ENCODE measurements around the gene TEKT2.

Gene TEKT2

DNA sequence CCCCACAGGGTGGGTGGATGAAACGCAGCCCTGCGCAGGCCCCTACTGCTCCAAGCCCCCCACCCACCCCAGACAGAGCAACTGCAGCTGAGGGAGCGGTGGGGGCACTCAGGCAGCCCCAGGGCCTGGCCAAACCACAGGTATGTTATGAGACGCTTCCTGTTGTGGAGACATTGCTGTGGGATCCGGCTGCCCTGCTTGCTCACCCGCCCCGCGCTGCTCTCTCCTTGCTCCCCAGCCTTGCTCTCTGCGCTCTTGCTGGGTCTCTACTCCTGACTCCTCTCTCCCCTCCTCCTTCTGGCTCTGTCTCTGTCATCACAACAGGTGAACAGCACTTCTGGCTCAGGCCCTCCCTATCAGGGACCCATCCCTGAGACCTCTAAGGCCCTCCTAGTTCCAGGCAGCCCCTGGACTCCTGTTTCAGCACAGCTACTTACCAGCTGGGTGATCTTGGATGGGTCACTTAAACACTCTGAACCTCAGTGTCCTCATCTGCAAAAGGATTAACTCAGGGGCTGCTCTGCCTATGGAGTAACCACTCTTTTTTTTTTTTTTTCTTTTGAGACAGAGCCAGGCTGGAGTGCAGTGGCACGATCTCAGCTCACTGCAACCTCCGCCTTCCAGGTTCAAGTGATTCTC, 25.3 kb downstream of the TEKT2 start:
- DNase-seq: peak; percentile 35

DNA sequence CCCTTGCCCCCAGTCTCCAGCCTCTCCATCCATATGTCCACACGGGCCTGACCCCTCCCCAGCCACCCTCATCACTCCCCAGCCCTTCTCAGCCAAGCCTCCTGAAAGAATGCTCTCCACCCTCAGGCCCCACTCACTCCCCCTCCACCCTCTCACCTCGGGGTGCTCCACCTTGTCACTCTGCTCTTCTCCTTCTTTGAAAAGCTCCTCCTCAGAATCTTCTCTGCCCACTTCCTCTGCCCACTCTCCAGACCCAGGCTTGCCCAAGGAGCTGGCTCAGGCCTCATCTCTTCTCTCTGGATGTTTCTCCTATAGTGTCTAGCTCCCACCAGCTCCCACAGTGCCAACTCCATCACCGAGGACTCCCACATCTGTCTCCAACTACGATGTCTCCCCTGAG, 27.3 kb downstream of the TEKT2 start:
- no peak for DNase-seq

DNA sequence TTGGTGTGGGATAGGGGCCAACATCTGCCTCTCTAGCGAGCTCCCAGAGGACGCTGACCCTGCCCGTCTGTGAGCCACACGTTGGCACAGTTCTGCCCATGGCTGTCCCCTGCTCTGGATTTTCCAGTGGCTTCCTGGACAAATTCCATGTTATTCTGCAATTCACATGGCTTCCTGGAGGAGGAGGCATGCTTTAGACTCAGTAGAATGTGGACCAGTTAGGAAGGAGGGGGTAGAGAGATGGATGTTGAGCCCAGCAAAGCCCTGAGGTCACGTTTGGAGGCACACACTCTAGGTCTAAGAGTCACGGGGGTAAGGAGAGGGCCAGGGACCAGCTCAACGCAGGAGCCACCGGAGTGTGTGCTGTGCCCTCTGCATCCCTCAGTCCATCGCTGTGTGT, 28.9 kb downstream of the TEKT2 start:
- DNase-seq: no peak

DNA sequence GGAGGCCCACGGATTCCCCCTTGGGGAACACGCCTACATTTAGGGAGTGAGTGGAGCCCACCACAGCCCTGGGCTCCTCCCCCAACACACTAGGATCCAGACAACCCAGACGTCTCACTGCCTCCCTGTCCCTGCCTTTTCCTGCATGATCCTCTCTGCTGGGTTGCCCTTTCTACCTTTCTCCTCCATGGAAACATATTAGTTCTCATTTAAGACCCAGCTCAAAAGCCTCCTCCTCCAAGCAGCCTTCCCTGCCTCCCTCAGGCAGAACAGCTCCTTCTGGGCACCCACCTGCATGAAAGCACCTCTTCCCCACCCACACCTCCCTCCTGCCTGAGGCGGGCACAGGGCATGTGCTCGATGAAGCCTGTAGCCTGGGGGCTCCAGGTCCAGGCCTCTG, 30.5 kb downstream of the TEKT2 start:
- no peak for DNase-seq

DNA sequence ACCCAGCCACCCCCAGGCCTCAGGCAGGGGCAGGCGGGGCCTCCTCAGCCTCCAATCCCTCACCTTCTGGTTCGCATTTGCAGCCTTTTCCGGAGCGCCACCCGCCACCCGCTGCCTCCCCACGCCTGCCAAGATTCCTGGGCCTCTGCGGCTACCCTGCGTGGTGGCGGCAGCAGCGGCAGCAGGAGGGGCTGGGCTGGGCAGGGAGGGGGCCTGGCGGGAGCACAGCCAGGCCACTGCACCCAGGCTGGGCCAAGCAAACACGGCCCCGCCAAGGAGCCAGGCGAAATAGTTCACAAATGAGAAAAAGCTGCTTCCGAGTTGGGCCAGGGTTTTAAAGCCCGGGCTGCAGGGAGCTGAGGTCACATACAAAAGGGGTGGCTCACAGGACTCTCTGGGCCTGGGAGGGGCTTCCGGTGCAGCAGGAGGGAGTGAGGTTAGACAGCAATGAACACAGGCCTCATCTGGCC, 31.3 kb downstream of the TEKT2 start:
- DNase-seq: no peak

- DNase-seq: no peak
Observed at GRCh38 chr1:36115931-36116330, 32.0 kb downstream of the TEKT2 start.

GRCh38 chr1:36116901-36117300, 33.0 kb downstream of the TEKT2 start:
- DNase-seq: no peak

GRCh38 chr1:36118447-36119204, 34.7 kb downstream of the TEKT2 start:
- no peak for DNase-seq

DNA sequence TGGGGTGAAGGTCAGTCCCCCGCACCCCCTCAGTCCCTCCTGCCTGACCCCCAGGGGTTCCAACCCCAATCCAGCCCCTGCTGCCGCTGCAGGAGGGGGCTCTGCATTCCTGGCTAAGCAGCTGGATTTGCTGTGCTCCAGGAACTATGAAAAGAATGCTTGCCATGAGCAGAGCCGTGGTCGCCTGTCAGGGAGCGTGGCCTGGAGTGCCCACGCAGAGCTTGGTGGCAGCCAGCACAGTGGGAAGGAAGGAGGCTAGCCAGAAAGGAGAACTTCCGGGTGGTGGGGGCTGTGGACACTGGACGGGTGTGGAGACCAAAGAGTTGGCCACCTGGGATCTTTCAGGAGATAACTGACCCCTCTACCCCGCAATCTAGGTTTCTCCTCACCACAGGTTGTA, 35.6 kb downstream of the TEKT2 start:
- no peak for DNase-seq

- DNase-seq: no peak
Observed at GRCh38 chr1:36122062-36123030, 38.5 kb downstream of the TEKT2 start.

DNA sequence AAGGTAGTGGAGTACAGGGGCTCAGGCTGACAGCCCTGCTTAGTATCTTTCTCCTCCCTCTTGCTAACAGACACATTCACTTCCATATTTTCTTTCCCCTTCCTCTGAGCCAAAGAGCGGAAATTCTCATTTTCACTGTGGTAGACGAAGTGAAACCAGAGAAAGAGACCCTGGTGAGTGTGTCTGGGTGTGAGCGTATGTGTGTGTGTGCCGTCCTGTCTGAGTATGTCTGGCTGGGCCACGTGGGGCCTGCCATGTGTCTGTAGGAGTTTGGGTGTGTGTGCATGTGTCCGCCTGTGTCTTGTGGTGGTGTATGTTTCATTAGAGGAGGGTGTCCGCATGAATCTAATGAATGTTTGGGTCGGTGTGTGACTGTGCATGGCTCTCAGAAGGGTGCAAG, 39.5 kb downstream of the TEKT2 start:
- no peak for DNase-seq

DNA sequence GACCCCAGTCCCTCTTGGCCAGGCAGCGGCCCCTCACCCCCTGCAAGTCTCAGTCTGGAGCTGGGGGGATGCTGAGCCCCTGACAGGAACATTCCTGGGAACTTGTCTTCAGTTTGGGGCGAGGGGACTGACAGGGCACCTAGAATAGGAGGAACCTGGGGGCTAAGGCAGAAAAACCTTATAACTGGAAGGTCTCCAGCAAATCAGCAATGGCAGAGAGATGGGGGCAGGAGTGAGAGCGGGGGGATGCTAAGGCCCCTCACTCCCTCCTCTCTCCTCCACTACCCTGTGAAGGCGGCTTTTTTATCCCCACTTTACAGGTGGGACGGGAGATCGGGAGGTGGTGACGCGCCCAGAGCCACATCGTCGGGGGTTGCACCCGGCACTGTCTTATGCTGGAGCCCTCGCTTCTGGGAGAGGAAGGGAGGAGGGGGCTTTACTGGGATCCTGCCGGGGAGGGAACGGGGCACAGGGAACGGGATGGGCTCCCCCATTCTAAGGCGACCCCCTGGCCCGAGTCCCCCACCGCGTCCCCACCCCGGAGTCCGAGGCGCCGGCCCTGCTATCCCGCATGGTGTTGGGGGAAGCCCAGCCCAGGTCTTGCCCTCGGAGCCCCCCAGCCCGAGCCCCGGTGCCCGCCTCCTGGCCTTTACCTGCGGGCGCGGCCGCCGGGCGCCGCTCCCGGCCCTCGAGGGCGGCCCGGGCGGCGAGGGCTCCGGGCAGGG, 40.7 kb downstream of the TEKT2 start:
- no peak for DNase-seq

- no peak for DNase-seq
Observed at GRCh38 chr1:36125129-36125991, 41.5 kb downstream of the TEKT2 start, which contains the start of gene COL8A2. Gene COL8A2, minus strand, starts transcription at chr1:36125222. Its CDS starts 24,980 bp downstream, at chr1:36100242.

DNA sequence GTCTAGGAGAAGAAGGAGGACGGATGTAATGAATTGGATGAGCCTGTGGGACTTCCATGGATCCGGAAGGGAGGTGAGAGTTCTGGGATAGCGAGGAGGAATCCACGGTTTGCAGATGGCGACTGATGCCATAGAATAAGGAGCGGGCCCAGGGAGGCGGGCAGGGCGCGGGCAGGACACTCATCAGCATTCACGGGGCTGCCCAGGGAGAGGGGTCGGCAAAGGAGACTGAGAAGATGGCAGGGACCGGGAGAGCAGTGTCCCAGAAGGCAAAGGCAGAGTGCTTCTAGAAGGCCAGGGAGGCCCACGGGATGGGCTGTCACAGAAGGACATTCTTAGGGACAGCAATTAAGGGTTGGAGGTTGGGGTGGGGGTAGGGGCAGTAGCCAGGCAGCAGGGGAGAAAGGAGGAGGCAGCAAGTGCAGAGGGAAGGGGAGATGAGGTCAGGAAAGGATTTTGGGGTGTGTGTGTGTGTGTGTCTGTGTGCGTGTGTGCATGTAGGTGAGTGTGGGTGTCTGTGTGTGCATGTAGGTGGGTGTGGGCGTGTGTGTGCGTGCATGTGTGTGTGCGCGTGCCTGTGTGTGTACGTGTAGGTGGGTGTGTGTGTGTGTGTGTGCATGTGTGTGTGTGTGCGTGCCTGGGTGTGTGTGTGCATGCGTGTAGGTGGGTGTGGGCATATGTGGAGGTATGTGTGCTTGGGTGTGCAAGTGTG, 42.3 kb downstream of the TEKT2 start:
- DNase-seq: no peak

DNA sequence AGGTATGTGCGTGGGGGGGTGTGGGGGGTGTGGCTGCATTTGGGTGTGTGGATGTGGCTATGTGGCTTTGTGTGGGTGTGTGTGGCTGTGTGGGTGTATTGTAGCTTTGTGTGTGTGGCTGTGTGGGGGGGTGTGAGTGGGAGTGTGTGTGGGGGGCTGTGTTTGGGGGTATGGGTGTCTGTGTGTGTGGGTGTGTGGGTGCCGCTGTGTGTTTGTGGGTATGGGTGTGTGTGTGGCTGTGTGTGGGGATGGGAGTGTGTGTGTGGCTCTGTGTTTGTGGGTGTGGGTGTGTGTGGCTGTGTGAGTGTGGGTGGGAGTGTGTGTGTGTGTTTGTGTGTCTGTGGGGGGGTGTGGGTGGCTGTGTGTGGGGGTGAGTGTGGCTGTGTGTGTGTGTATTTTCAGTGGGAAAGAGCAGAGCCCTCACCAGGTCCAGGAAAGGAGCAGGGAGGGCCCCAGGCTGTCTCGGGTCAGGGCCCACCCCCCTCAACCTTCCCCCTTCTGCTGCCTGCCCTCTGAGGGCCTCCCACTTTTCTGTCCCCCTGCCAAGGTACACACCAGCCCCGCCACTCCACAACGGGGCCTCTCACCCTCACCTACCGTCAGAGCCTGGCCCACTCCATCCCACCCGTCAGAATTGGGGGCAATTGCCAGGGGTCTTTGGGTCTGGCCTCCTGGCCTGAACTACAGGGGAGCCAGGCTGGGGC, 43.1 kb downstream of the TEKT2 start:
- DNase-seq: no peak

DNA sequence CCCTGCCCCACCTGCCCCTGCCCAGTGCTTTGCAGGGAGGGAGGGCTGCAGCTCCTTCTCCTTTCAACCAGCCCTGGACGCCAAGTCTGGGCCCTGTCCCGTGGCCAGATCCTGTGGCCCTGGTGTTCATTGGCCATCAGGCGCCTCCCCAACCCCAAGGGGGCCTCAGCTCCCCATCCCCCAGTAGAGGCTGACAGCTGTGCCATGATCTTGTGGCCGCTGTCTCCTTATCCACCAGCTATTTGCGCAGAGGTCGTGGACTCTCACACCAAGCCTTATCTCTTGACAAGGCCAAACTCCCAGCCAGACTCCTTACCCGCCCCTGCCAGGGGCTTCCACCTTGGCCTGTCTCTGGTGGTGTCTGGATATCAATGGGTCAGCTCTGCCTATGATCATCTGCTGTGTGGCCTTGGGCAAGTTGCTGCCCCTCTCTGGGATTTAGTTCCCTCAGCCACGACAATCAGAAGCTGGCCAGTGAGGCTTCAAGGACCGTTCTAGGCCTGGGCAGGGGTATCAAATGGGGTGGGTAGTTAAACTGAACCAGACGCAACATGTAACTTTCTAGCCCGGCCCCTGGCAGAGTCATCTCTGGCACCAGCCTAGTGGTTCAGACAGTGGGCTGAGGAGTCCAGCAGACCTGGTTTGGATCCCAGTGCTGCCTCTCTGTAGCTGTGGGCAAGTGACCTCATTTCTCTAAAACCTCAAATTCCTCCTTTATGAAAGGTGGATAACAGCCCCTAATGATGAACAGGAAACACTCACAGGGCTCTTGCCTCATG, 44.4 kb downstream of the TEKT2 start:
- no peak for DNase-seq

DNA sequence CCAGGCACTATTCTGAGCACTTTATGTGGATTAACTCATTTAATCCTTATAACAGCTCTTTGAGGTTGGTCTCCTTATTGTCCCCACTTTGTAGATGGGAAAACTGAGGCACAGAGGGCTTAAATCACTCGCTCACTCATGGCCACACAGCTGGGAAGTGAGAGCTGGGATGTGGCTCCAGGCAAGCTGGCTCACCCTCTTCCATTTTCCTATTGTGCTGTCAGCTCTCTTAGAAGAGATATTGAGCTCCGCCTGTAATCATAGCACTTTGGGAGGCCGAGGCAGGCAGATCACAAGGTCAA, 45.0 kb downstream of the TEKT2 start:
- no peak for DNase-seq

DNA sequence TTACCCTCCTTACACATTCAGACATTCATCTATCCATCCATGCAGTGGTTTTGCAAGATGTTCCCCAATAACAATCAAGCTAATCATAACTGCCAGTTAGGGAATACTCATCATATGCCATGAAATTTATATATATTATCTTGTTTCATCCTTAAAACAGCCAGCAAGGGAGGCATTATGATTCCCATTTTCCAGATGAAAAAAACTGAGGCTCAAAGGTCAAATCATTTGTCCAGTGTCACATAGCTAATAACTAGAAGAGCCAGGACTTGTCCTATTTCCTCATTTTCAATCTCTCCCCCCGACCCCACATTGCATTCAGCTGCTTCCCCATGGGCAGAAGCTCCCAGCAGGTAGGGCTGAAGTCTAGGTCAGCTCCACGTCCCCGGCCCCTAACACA, 48.1 kb downstream of the TEKT2 start:
- no peak for DNase-seq

GRCh38 chr1:36133484-36133883, 49.6 kb downstream of the TEKT2 start:
- DNase-seq: no peak

DNA sequence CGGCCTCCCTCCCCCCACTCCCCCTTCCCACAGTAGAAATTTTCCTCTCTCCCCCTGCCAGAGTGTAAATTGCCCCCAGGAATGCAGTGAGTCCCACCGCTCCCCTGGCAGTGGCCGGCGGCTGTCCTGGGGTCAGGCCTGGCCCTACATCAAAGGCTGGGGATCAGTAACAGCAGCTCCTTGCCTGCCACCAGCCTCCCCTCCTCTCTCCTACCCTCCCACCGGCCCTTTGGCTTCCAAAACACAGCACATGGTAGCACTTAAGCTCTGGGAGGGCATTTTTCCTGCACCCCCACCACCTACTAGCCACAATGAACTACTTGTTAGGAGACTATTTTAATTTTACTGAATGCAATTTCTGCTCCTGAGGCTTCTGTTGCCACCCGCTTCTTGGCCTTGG, 50.1 kb downstream of the TEKT2 start:
- no peak for DNase-seq

Data from activated effector memory CD4-positive, alpha-beta T cell treated with Interleukin-2 at 50 U/mL for 16 hours (primary cell).